K562 (cell line): Measurements from ENCODE around the gene PODXL2. TPM values are rescaled to one million over a fixed set of nuclear protein-coding genes. Genes with fewer than 3 reads are reported as not detected.
A peak's percentile ranks its signal among the peaks of the same experiment; 100 is the strongest.

Experiments used
- ATAC-seq: fragments of 200-7000 bp; cut with Tn5 transposase; 3 replicates; pipeline ENCODE4 v1.9.1; 2020; ENCODE audit warnings: moderate library complexity
- BruUV-seq: library from RNA; stranded (reverse); fragments of 400-500 nt; replicated peaks from 2 replicates; lab custom pipeline; 2021; lab: Mats Ljungman, UMichigan
- CTCF ChIA-PET: fragments of 300-600 bp; formaldehyde crosslinking; extraction: SDS; loops from one replicate; lab custom pipeline; 2021; ENCODE audit warnings: low intra/inter-chr PET ratio; lab: Yijun Ruan, JAX
- POLR2A ChIA-PET: fragments of 300-600, 350-650 bp; sonication (Branson Sonifier 250); formaldehyde crosslinking; extraction: SDS; loops from one replicate; lab custom pipeline; 2021; ENCODE audit warnings: antibody characterized with exemption, inconsistent platforms; lab: Yijun Ruan, JAX
- DNase-seq, 4 experiments: peaks; one replicate each; pipeline versions ENCODE4 v3.0.0 to v3.0.0-alpha.2; 2011 to 2018; ENCODE audit warnings: low spot score in 3 of 4, mixed read lengths in 3 of 4; ENCODE audit errors: extremely low read depth in 1 of 4
- FAIRE-seq: peaks from 2 replicates; lab custom pipeline; 2011; peaks lifted over from hg19 to GRCh38; lab: Jason Lieb, UNC
- H2AFZ ChIP-seq: 2 replicates; pipeline ENCODE4 v1.6.0; 2011; ENCODE audit warnings: low read depth, low read length, control low read depth, inconsistent platforms
- H3K27ac ChIP-seq: fragments of 200-600 bp; 3 replicates; pipeline ENCODE4 v1.8.0; 2011; ENCODE audit warnings: low read depth, mild to moderate bottlenecking, control low read depth, inconsistent platforms, low read length, moderate library complexity, mixed read lengths; ENCODE audit errors: extremely low read depth
- H3K27me3 ChIP-seq, 2 experiments: fragments of 300-600 bp in 1 of 2; 2 replicates in 1 of 2; 3 replicates in 1 of 2; pipeline versions ENCODE4 v1.6.0 to v1.8.0; 2011; ENCODE audit warnings: inconsistent platforms in 2 of 2, low read length in 2 of 2, mild to moderate bottlenecking in 1 of 2, mixed read lengths in 1 of 2, moderate library complexity in 1 of 2; ENCODE audit not compliant: control insufficient read depth in 2 of 2, insufficient read depth in 2 of 2
- H3K36me3 ChIP-seq: fragments of 300-600 bp; 3 replicates; pipeline ENCODE4 v1.8.0; 2011; ENCODE audit warnings: mild to moderate bottlenecking, low read length, inconsistent platforms; ENCODE audit not compliant: control insufficient read depth, insufficient read depth
- H3K4me1 ChIP-seq, 2 experiments: fragments of 200-600 bp in 1 of 2; replicated peaks in 1 of 2; 2 replicates in 1 of 2; 3 replicates in 1 of 2; pipeline versions ENCODE4 v1.5.1 to v1.8.0; 2011; ENCODE audit warnings: inconsistent platforms in 2 of 2, low read length in 2 of 2, mild to moderate bottlenecking in 1 of 2, mixed read lengths in 1 of 2, moderate library complexity in 1 of 2; ENCODE audit not compliant: control insufficient read depth in 2 of 2, insufficient read depth in 2 of 2
- H3K4me2 ChIP-seq: 2 replicates; pipeline ENCODE4 v1.6.1; 2011; ENCODE audit warnings: low read length, control low read depth, inconsistent platforms, mixed read lengths; ENCODE audit not compliant: insufficient read depth
- H3K4me3 ChIP-seq: fragments of 200-600 bp; sonication (generic), shearing (Covaris generic); 2 replicates; pipeline ENCODE4 v1.5.1; 2016; ENCODE audit warnings: control low read depth, inconsistent platforms
- H3K79me2 ChIP-seq: fragments of 200-600 bp; 3 replicates; pipeline ENCODE4 v1.8.0; 2011; ENCODE audit warnings: low read length, inconsistent platforms; ENCODE audit not compliant: control insufficient read depth, insufficient read depth
- H3K9ac ChIP-seq, 2 experiments: 2 replicates each; pipeline versions ENCODE4 v1.6.0 to v1.6.1; 2011; ENCODE audit warnings: low read depth in 2 of 2, low read length in 2 of 2, control low read depth in 1 of 2, inconsistent platforms in 1 of 2, mild to moderate bottlenecking in 1 of 2, mixed read lengths in 1 of 2; ENCODE audit not compliant: insufficient read depth in 1 of 2
- H3K9me1 ChIP-seq: one replicate; pipeline ENCODE4 v1.6.0; 2011; ENCODE audit warnings: inconsistent platforms, mild to moderate bottlenecking, low read length, moderate library complexity; ENCODE audit not compliant: control insufficient read depth, insufficient read depth
- H3K9me3 ChIP-seq: replicated peaks from 2 replicates; pipeline ENCODE4 v1.5.1; 2011; ENCODE audit warnings: low read depth, low read length, inconsistent platforms; ENCODE audit not compliant: control insufficient read depth, insufficient read depth
- H4K20me1 ChIP-seq: replicated peaks from 2 replicates; pipeline ENCODE4 v1.6.1; 2011; ENCODE audit warnings: low read length, inconsistent platforms, mixed read lengths; ENCODE audit not compliant: control insufficient read depth, insufficient read depth
- BCOR ChIP-seq: fragments of 450-650 bp; IDR thresholded peaks from 2 replicates; pipeline ENCODE4 v1.6.1; 2016
- CBX3 ChIP-seq, 2 experiments: IDR thresholded peaks; 1 replicate in 1 of 2; 2 replicates in 1 of 2; pipeline ENCODE4 v1.6.1; 2012; ENCODE audit warnings: inconsistent platforms in 2 of 2, low read length in 2 of 2, borderline replicate concordance in 1 of 2, control low read depth in 1 of 2
- ELF4 ChIP-seq: fragments of 450-650 bp; formaldehyde crosslinking; IDR thresholded peaks from 2 replicates; pipeline ENCODE4 v1.4.0; 2022; ENCODE audit warnings: missing genetic modification characterization
- POLR2A ChIP-seq: fragments of 450-650 bp; conservative IDR thresholded peaks from 2 replicates; pipeline ENCODE4 v1.6.1; 2016
- SMAD2 ChIP-seq: fragments of 150-350 bp; IDR thresholded peaks from 2 replicates; pipeline ENCODE4 v1.6.1; 2014; ENCODE audit warnings: low read depth, mild to moderate bottlenecking, low read length
- SMARCA5 ChIP-seq: fragments of 450-650 bp; IDR thresholded peaks from 2 replicates; pipeline ENCODE4 v1.6.1; 2016
- TEAD1 ChIP-seq, 2 experiments: fragments of 450-650 bp in 1 of 2; sonication (generic) in 1 of 2; formaldehyde crosslinking; IDR thresholded peaks; 2 replicates each; pipeline versions ENCODE4 v1.4.0 to v1.8.0; 2020 to 2022; ENCODE audit warnings: mild to moderate bottlenecking in 2 of 2, missing genetic modification reagents in 1 of 2
- ZBTB8A ChIP-seq: fragments of 450-650 bp; IDR thresholded peaks from 2 replicates; pipeline ENCODE4 v1.6.1; 2018; ENCODE audit warnings: mild to moderate bottlenecking, moderate library complexity; ENCODE audit not compliant: partially characterized antibody
- ZFP36 ChIP-seq: fragments of 150-350 bp; IDR thresholded peaks from 2 replicates; pipeline ENCODE4 v1.6.1; 2018; ENCODE audit warnings: low read length, low read depth; ENCODE audit not compliant: partially characterized antibody
- ZNF551 ChIP-seq: fragments of 250-450 bp; sonication (Bioruptor Pico); IDR thresholded peaks from 2 replicates; pipeline ENCODE4 v1.5.0; 2021; ENCODE audit warnings: mild to moderate bottlenecking, moderate library complexity
- ZNF830 ChIP-seq: fragments of 250-450 bp; sonication (Bioruptor Pico); IDR thresholded peaks from 2 replicates; pipeline ENCODE4 v1.5.0; 2021; ENCODE audit warnings: mild to moderate bottlenecking
- WGBS: fragments of 100-300 bp; shearing (Covaris generic); methylation state at CpG from one replicate; pipeline ENCODE4 v1.1.6; 2016; ENCODE audit warnings: low coverage, mixed read lengths; ENCODE audit not compliant: insufficient coverage; ENCODE audit errors: missing lambda C conversion rate; 5-methylcytosine and 5-hydroxymethylcytosine counted together
- in situ Hi-C: fragments of 300-500 bp; cut with MboI; formaldehyde crosslinking; loops from 4 replicates; pipeline ENCODE4 v1.15.0; 2018; ENCODE audit warnings: inconsistent platforms, mixed read lengths
- intact Hi-C: fragments of 100-400 bp; cut with micrococcal nuclease; formaldehyde crosslinking; loops from 2 replicates; pipeline ENCODE4 v1.14.2; 2022
- polyA plus RNA-seq, 8 experiments: library from polyadenylated mRNA; depleted of rRNA in 4 of 8; stranded (reverse) in 5 of 8; unstranded in 3 of 8; fragments of >200 nt; fragmentation: Nextera tagmentation in 2 of 8; fragmentation: Illumina TruSeq in 1 of 8; extraction: Ambion mirVana in 2 of 8; extraction: Trizol in 1 of 8; gene quantifications; 2 replicates each; pipeline versions ENCODE4 v1.2.1 to v1.2.3, GENCODE V29; 2011 to 2014; ENCODE audit warnings: inconsistent platforms in 1 of 8, missing spikeins in 1 of 8
- total RNA-seq, 7 experiments: library from RNA; depleted of rRNA in 6 of 7; stranded (reverse); fragments of >200 nt in 6 of 7; fragmentation: Illumina TruSeq in 2 of 7; extraction: Trizol in 2 of 7; gene quantifications; 2 replicates each; pipeline versions ENCODE4 v1.2.1 to v1.2.3, GENCODE V29; 2011 to 2021; ENCODE audit warnings: low replicate concordance in 1 of 7
- TF ChIP-seq, protein P1 (sequence below), 2 experiments: IDR thresholded peaks; 2 replicates each; pipeline ENCODE4 v1.6.1; 2011; ENCODE audit warnings: borderline replicate concordance in 1 of 2, control low read depth in 1 of 2, low read depth in 1 of 2, low read length in 1 of 2, mild to moderate bottlenecking in 1 of 2, mixed read lengths in 1 of 2, moderate library complexity in 1 of 2; ENCODE audit not compliant: insufficient read depth in 1 of 2, insufficient read length in 1 of 2, poor library complexity in 1 of 2, severe bottlenecking in 1 of 2; ENCODE audit errors: extremely low read depth in 1 of 2
- TF ChIP-seq, protein P2 (sequence below): sonication (generic); formaldehyde crosslinking; IDR thresholded peaks from 2 replicates; pipeline ENCODE4 v1.8.0; 2022; ENCODE audit warnings: mild to moderate bottlenecking, missing genetic modification reagents
- TF ChIP-seq, protein P3 (sequence below): sonication (generic); formaldehyde crosslinking; IDR thresholded peaks from 2 replicates; pipeline ENCODE4 v1.9.0; 2022; ENCODE audit warnings: mild to moderate bottlenecking, missing genetic modification reagents
- TF ChIP-seq, protein P4 (sequence below): fragments of 450-650 bp; IDR thresholded peaks from 2 replicates; pipeline ENCODE4 v1.6.1; 2017; ENCODE audit warnings: mild to moderate bottlenecking, moderate library complexity

The PODXL2 gene
- total and polyA plus RNA-seq, 9 of the 15 experiments (the other 6 are each of a cell fraction or from before 2014, with no cell fraction given): 0.03 to 52.5 (median 21.9) TPM

DNA sequence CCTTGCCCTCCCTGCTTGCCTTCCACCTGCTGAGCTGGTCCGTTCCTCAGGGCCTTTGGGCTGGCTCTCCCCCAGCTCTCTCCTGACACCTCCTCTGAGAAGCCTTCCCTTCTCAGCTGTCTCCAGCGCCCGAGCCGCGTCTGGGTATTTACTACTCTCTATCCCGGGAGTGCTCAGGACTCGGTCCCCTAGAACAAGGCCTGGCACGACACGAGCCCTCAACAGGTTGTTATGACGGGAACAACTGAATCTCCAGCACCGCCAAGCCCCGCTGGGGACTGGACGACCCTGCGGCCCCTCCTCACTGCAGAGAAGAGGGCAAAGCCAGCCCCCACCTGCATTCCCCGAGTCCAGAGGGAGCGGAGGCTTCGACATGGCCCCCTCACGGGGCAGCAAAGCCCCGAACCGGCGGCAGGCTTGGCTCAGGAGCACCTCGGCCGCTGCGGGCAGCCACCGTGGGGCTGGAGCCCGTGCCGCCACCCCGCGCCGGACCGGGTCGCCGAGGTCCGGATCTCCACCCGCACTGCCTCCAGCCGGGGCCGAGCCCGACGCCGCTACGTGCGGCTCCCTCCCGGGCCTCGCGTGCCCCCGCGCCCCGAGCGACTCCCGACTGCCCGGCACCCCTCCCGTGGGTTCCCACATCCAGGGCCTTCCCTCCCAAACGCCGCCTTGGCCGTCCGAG lies 39.2 kb upstream of the PODXL2 start:
- ATAC-seq: peak; percentile 13
- Histone ChIP-seq H3K36me3 (no peaks in the 10 kb centered on the region), H3K27me3 (no peaks in the 10 kb centered on the region), H3K79me2 (peaks cover 48% of the 10 kb centered on the region), H3K9me3 (no peaks in the 10 kb centered on the region), H4K20me1 (peaks cover 9% of the 10 kb centered on the region), H3K9ac (peak overlapping the region; percentile 77 to 99), H3K4me3 (peak overlapping the region; percentile 72), H3K27ac (peak overlapping the region; percentile 84), H3K9me1 (peaks cover 4% of the 10 kb centered on the region), H3K4me2 (peak overlapping the region; percentile 81), H3K4me1 (peaks cover 48 to 62% of the 10 kb centered on the region in 2 experiments; a peak in 4 of 5 replicates), H2AFZ (peak overlapping the region; percentile 74)
- WGBS: 4% methylated on average over 19 of the region's 56 CpGs
- intact Hi-C loops: no loop called here
- TSS peak; percentile 33 for BruUV-seq
- ChIA-PET CTCF (no interaction called here), POLR2A (interaction anchor here (0.8 to 1.6 kb wide), 3 partner anchors 8 to 46 kb away, joined by 3 to 4 read pairs (median 3); partner anchors contain the start of gene MCM2)
- no peak for FAIRE-seq
- DNase-seq: peak in 1 of 4 experiments; percentile 20
- in situ Hi-C loops: no loop called here
- TF ChIP-seq, protein P1, sequence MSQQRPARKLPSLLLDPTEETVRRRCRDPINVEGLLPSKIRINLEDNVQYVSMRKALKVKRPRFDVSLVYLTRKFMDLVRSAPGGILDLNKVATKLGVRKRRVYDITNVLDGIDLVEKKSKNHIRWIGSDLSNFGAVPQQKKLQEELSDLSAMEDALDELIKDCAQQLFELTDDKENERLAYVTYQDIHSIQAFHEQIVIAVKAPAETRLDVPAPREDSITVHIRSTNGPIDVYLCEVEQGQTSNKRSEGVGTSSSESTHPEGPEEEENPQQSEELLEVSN (IDR thresholded peaks at IDR 0.05; ENCODE audit: borderline replicate concordance in 1 of 2, extremely low read depth in 1 of 2, insufficient read depth in 1 of 2, insufficient read length in 1 of 2, low read depth in 1 of 2, low read length in 1 of 2, poor library complexity in 1 of 2, severe bottlenecking in 1 of 2): peak in 1 of 2 experiments; percentile 16
- TF ChIP-seq POLR2A (no peak), ZNF551 (CRISPR knock-in tag) (no peak), ZFP36 (peak; percentile 93), SMAD2 (no peak), SMARCA5 (peak; percentile 61; the same call in 1 of the 2 replicates), ELF4 (CRISPR knock-in tag) (no peak), BCOR (peak; percentile 38; the same call in 1 of the 2 replicates), TEAD1 (CRISPR knock-in tag; IDR thresholded peaks at IDR 0.05) (0 out of 4 replicates have a peak, but pooled peaks of 1 of the 2 experiments have one; percentile 8), ZBTB8A (no peak), ZNF830 (CRISPR knock-in tag) (no peak), CBX3 (IDR thresholded peaks at IDR 0.05; ENCODE audit: borderline replicate concordance in 1 of 2, low read length in 2 of 2) (no peak)
- TF ChIP-seq, protein P2, sequence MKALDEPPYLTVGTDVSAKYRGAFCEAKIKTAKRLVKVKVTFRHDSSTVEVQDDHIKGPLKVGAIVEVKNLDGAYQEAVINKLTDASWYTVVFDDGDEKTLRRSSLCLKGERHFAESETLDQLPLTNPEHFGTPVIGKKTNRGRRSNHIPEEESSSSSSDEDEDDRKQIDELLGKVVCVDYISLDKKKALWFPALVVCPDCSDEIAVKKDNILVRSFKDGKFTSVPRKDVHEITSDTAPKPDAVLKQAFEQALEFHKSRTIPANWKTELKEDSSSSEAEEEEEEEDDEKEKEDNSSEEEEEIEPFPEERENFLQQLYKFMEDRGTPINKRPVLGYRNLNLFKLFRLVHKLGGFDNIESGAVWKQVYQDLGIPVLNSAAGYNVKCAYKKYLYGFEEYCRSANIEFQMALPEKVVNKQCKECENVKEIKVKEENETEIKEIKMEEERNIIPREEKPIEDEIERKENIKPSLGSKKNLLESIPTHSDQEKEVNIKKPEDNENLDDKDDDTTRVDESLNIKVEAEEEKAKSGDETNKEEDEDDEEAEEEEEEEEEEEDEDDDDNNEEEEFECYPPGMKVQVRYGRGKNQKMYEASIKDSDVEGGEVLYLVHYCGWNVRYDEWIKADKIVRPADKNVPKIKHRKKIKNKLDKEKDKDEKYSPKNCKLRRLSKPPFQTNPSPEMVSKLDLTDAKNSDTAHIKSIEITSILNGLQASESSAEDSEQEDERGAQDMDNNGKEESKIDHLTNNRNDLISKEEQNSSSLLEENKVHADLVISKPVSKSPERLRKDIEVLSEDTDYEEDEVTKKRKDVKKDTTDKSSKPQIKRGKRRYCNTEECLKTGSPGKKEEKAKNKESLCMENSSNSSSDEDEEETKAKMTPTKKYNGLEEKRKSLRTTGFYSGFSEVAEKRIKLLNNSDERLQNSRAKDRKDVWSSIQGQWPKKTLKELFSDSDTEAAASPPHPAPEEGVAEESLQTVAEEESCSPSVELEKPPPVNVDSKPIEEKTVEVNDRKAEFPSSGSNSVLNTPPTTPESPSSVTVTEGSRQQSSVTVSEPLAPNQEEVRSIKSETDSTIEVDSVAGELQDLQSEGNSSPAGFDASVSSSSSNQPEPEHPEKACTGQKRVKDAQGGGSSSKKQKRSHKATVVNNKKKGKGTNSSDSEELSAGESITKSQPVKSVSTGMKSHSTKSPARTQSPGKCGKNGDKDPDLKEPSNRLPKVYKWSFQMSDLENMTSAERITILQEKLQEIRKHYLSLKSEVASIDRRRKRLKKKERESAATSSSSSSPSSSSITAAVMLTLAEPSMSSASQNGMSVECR: peak; percentile 38; the same call in 1 of the 2 replicates
- TF ChIP-seq, protein P3, sequence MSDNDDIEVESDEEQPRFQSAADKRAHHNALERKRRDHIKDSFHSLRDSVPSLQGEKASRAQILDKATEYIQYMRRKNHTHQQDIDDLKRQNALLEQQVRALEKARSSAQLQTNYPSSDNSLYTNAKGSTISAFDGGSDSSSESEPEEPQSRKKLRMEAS (CRISPR knock-in tag): peak; percentile 29; the same call in 1 of the 2 replicates
- TF ChIP-seq, protein P4, sequence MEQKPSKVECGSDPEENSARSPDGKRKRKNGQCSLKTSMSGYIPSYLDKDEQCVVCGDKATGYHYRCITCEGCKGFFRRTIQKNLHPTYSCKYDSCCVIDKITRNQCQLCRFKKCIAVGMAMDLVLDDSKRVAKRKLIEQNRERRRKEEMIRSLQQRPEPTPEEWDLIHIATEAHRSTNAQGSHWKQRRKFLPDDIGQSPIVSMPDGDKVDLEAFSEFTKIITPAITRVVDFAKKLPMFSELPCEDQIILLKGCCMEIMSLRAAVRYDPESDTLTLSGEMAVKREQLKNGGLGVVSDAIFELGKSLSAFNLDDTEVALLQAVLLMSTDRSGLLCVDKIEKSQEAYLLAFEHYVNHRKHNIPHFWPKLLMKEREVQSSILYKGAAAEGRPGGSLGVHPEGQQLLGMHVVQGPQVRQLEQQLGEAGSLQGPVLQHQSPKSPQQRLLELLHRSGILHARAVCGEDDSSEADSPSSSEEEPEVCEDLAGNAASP: no peak
